HL-60 (cell line): Measurements from ENCODE around the gene OXCT1.

Source experiments
- DNase-seq, 2 experiments: peaks; one replicate each; pipeline ENCODE4 v3.0.0-alpha.2; 2010 to 2020; ENCODE audit warnings: low read depth in 1 of 2, low spot score in 1 of 2
- H3K27ac ChIP-seq: fragments of 250-450 bp; sonication (Bioruptor Pico); replicated peaks from 2 replicates; pipeline ENCODE4 v1.5.1; 2020; ENCODE audit warnings: mild to moderate bottlenecking, moderate library complexity
- H3K27me3 ChIP-seq: fragments of 250-450 bp; sonication (Bioruptor Pico); 2 replicates; pipeline ENCODE4 v1.5.1; 2021; ENCODE audit warnings: mild to moderate bottlenecking, moderate library complexity; ENCODE audit not compliant: insufficient read depth, poor library complexity, severe bottlenecking
- H3K4me3 ChIP-seq: replicated peaks from 2 replicates; pipeline ENCODE4 v1.5.1; 2011; ENCODE audit warnings: mild to moderate bottlenecking, control low read depth, low read length; ENCODE audit not compliant: insufficient read depth
- GABPA ChIP-seq: IDR thresholded peaks from 2 replicates; pipeline ENCODE4 v1.6.1; 2012; ENCODE audit warnings: low read depth
- POLR2AphosphoS5 ChIP-seq: IDR thresholded peaks from 2 replicates; pipeline ENCODE4 v1.6.1; 2012; ENCODE audit warnings: low read depth
- SPI1 ChIP-seq: IDR thresholded peaks from 2 replicates; pipeline ENCODE4 v1.6.1; 2012; ENCODE audit warnings: low read depth, mild to moderate bottlenecking, borderline replicate concordance
- TF ChIP-seq, protein P1 (sequence below): IDR thresholded peaks from 2 replicates; pipeline ENCODE4 v1.6.1; 2012; ENCODE audit warnings: low read depth; ENCODE audit not compliant: insufficient replicate concordance
- TF ChIP-seq, protein P2 (sequence below): IDR thresholded peaks from one replicate; pipeline ENCODE4 v1.5.1; 2011; ENCODE audit warnings: low read length, control low read depth, inconsistent platforms; ENCODE audit not compliant: insufficient read depth

Gene OXCT1

DNA sequence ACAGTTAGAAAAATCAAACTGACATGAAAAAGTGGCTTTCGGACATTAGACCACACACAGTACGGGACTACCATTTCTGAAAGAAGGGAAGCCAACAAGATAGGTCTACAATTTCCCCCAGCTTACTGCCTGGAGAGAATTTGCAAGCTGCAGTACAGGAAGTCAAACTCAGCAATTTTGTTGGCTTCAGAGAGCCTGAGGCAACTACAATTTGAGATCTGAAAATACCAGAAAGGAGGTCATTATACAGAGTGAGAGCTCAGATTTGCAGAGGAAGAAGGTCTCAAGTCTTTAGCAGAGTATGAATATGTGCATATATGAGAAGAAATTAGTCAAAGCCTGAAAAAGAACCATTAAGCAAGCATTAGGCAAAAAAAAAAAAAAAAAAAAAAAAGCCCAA, 83.0 kb downstream of the OXCT1 start:
- DNase-seq, result no peak

DNA sequence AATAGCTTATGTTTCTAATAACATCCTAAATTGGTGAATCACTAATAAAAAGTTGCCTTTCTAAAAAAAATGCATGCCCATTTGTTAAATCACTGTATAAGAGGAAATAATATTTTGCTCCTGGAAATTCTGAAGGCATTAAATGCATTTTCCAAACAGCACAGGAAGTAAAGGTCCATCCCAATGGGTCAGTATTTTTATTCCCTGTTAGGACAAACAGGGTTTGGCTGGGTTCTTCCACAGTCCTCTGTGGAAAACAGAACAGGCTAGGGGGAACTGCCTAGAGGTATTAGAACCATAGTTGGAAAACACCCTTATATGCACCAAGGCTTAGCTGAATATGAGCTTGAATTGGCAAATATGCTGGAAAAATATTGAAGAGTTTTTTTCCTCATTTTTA, 85.2 kb downstream of the OXCT1 start:
- TF ChIP-seq, protein P1, sequence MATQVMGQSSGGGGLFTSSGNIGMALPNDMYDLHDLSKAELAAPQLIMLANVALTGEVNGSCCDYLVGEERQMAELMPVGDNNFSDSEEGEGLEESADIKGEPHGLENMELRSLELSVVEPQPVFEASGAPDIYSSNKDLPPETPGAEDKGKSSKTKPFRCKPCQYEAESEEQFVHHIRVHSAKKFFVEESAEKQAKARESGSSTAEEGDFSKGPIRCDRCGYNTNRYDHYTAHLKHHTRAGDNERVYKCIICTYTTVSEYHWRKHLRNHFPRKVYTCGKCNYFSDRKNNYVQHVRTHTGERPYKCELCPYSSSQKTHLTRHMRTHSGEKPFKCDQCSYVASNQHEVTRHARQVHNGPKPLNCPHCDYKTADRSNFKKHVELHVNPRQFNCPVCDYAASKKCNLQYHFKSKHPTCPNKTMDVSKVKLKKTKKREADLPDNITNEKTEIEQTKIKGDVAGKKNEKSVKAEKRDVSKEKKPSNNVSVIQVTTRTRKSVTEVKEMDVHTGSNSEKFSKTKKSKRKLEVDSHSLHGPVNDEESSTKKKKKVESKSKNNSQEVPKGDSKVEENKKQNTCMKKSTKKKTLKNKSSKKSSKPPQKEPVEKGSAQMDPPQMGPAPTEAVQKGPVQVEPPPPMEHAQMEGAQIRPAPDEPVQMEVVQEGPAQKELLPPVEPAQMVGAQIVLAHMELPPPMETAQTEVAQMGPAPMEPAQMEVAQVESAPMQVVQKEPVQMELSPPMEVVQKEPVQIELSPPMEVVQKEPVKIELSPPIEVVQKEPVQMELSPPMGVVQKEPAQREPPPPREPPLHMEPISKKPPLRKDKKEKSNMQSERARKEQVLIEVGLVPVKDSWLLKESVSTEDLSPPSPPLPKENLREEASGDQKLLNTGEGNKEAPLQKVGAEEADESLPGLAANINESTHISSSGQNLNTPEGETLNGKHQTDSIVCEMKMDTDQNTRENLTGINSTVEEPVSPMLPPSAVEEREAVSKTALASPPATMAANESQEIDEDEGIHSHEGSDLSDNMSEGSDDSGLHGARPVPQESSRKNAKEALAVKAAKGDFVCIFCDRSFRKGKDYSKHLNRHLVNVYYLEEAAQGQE, result no peak
- TF ChIP-seq POLR2AphosphoS5 (no peak), SPI1 (no peak)
- DNase-seq, result no peak
- Histone ChIP-seq H3K27me3 (no peaks in the 10 kb centered on the region), H3K4me3 (no peak overlapping the region), H3K27ac (no peak overlapping the region)

More for the DNA sequence above, 83.0 kb downstream of the OXCT1 start:
- H3K27ac ChIP-seq, result no peak overlapping the region
- H3K27me3 ChIP-seq, result no peaks in the 10 kb centered on the region
- TF ChIP-seq, protein P2, sequence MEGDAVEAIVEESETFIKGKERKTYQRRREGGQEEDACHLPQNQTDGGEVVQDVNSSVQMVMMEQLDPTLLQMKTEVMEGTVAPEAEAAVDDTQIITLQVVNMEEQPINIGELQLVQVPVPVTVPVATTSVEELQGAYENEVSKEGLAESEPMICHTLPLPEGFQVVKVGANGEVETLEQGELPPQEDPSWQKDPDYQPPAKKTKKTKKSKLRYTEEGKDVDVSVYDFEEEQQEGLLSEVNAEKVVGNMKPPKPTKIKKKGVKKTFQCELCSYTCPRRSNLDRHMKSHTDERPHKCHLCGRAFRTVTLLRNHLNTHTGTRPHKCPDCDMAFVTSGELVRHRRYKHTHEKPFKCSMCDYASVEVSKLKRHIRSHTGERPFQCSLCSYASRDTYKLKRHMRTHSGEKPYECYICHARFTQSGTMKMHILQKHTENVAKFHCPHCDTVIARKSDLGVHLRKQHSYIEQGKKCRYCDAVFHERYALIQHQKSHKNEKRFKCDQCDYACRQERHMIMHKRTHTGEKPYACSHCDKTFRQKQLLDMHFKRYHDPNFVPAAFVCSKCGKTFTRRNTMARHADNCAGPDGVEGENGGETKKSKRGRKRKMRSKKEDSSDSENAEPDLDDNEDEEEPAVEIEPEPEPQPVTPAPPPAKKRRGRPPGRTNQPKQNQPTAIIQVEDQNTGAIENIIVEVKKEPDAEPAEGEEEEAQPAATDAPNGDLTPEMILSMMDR, result no peak
- TF ChIP-seq SPI1, result no peak
- H3K4me3 ChIP-seq, result no peak overlapping the region

DNA sequence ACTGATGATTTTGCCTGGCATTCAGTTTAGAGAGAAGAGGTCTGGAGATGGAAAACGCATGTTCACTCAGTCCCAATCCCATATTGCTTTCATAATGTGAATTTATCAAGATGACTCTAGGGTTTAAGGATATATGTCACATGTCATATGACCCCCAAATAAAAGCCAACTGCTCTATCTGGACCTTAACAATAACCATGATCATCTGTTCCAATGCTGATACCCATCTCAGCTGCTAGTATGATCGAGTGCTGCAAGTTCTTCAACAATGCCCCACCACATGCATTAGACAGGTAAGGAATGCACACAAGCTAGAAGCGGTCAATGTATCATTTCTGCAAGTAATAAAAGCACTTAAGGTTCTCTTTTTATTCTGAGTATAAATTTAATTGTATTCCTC, 91.8 kb downstream of the OXCT1 start:
- no peak for DNase-seq
- H3K4me3 ChIP-seq, result no peak overlapping the region
- TF ChIP-seq, protein P1, result no peak
- TF ChIP-seq, protein P2, result no peak
- TF ChIP-seq SPI1 (no peak), POLR2AphosphoS5 (no peak), GABPA (no peak)
- H3K27me3 ChIP-seq, result no peaks in the 10 kb centered on the region
- no peak overlapping the region for H3K27ac ChIP-seq

DNA sequence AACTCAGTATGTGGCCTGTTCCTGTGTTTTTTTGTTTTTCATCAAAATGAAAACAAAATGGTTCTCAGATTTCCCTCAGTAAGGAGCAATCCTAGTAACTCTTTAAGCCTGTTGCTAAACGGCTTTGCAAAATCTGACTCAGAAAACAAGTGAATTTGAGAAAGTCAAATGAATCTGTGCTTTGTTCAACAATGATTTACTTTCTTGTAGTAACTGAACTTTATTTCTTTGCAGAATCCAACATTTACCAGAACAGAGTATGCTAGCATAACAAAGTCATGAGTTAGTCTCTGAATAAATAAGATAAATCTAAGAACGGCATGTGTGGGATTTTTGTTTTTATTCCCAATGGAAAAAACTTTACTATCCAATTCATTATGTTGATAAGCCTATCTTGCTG, 93.8 kb downstream of the OXCT1 start:
- TF ChIP-seq, protein P2, result no peak
- TF ChIP-seq POLR2AphosphoS5 (no peak), GABPA (no peak)
- no peak overlapping the region for H3K4me3 ChIP-seq
- no peaks in the 10 kb centered on the region for H3K27me3 ChIP-seq
- no peak for DNase-seq
- H3K27ac ChIP-seq, result no peak overlapping the region
